Activated CD4-positive, alpha-beta memory T cell treated with anti-CD3 and anti-CD28 coated beads for 36 hours (primary cell): ENCODE results near the gene CUL3. TPM values are rescaled to one million over a fixed set of nuclear protein-coding genes. Genes with fewer than 3 reads are reported as not detected.

Experiments used
- CTCF ChIA-PET: fragments of 350-600 bp; sonication (Branson Sonifier 250); formaldehyde crosslinking; loops from one replicate; lab custom pipeline; 2021; ENCODE audit warnings: antibody characterized with exemption, inconsistent platforms; lab: Charles Lee
- POLR2A ChIA-PET: fragments of 350-600 bp; sonication (Branson Sonifier 250); formaldehyde crosslinking; loops from one replicate; lab custom pipeline; 2021; ENCODE audit warnings: antibody characterized with exemption; lab: Charles Lee
- DNase-seq: peaks from one replicate; pipeline ENCODE4 v3.0.0-alpha.2; 2020
- H3K27ac Mint-ChIP-seq: one replicate; pipeline ENCODE4 v1.8.0; 2021; ENCODE audit warnings: mixed read lengths
- H3K27me3 Mint-ChIP-seq: one replicate; pipeline ENCODE4 v1.8.0; 2021; ENCODE audit warnings: mixed read lengths
- H3K36me3 Mint-ChIP-seq: one replicate; pipeline ENCODE4 v1.8.0; 2021; ENCODE audit warnings: mixed read lengths
- H3K4me1 Mint-ChIP-seq: one replicate; pipeline ENCODE4 v1.8.0; 2021; ENCODE audit warnings: low read depth, mixed read lengths
- H3K4me3 Mint-ChIP-seq: one replicate; pipeline ENCODE4 v1.8.0; 2021; ENCODE audit warnings: mild to moderate bottlenecking, mixed read lengths
- H3K9me3 Mint-ChIP-seq: one replicate; pipeline ENCODE4 v1.8.0; 2021; ENCODE audit warnings: mixed read lengths
- intact Hi-C: fragments of 100-400 bp; cut with micrococcal nuclease; formaldehyde crosslinking; loops from one replicate; pipeline ENCODE4 v1.15.1; 2023
- total RNA-seq, 2 experiments: library from RNA; stranded (reverse); gene quantifications; one replicate each; pipeline ENCODE4 v1.2.3, GENCODE V29; 2021

Gene CUL3
- total RNA-seq, 2 experiments from 2014 or later, result 75.8 to 79.5 TPM

GRCh38 chr2:224579411-224579810 lies 5.8 kb downstream of the CUL3 start:
- ChIA-PET POLR2A (no interaction called here), CTCF (interaction anchor here (0.8 to 1.2 kb wide), 2 partner anchors 586 to 609 kb away, joined by 3 to 4 read pairs; no protein-coding TSS in a partner anchor)
- Mint-ChIP-seq H3K4me1 (peaks cover 84% of the 10 kb centered on the region), H3K9me3 (no peaks in the 10 kb centered on the region), H3K36me3 (peaks cover 21% of the 10 kb centered on the region), H3K4me3 (peak overlapping the region; percentile 11), H3K27ac (no peak overlapping the region), H3K27me3 (no peaks in the 10 kb centered on the region)
- intact Hi-C loops, result loop anchor here (1.0 kb wide), 1 partner anchor 8 kb away; no protein-coding TSS in a partner anchor
- no peak for DNase-seq

- H3K4me3 Mint-ChIP-seq, result no peak overlapping the region
- intact Hi-C loops, result loop anchor here (2.0 kb wide), 1 partner anchor 17 kb away; no protein-coding TSS in a partner anchor
- peaks cover 8% of the 10 kb centered on the region for H3K36me3 Mint-ChIP-seq
- POLR2A ChIA-PET, result no interaction called here
- no peak for DNase-seq
- CTCF ChIA-PET, result no interaction called here
- no peaks in the 10 kb centered on the region for H3K27me3 Mint-ChIP-seq
- peaks cover 87% of the 10 kb centered on the region for H3K4me1 Mint-ChIP-seq
- no peak overlapping the region for H3K27ac Mint-ChIP-seq
- H3K9me3 Mint-ChIP-seq, result no peaks in the 10 kb centered on the region
Observed at GRCh38 chr2:224577541-224577940, 7.6 kb downstream of the CUL3 start.

DNA sequence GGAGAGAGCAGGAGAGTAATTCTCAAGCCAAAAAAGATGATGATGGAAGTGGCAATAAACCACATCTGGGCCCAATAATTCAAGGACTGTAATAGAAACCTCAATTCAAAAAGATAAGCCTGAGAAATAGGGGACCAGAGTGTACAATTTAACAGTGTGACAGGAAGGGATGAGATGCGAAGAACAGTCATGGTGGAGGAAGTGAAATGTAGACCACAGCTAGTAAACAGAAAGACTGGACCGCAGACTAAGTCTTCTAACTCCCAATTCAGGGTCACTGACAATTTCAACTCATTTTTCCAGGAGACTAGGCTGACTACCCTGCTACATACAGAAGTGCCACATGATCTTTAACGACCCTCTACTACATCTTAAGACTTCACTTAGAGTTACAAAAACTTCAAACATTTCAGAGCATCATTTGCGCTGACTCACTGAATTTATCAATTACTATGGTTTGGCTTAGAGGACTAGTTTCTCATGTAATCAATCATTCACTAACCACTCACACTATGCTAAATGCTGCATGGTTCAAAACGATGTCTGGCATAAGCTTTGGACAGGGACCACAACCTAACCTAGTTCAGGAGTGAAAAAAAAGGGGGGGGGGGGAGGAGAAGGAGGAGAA lies 9.0 kb downstream of the CUL3 start:
- POLR2A ChIA-PET, result interaction anchor here (1.2 to 3.1 kb wide), 3 partner anchors 12 to 38 kb away, joined by 3 to 10 read pairs (median 5); no protein-coding TSS in a partner anchor
- no peak overlapping the region for H3K4me3 Mint-ChIP-seq
- peak overlapping the region; percentile 42 for H3K27ac Mint-ChIP-seq
- no peaks in the 10 kb centered on the region for H3K9me3 Mint-ChIP-seq
- no peaks in the 10 kb centered on the region for H3K27me3 Mint-ChIP-seq
- no peak for DNase-seq
- peaks cover 4% of the 10 kb centered on the region for H3K36me3 Mint-ChIP-seq
- CTCF ChIA-PET, result interaction anchor here (1.2 kb wide), 1 partner anchor 15 kb away, joined by 3 read pairs; no protein-coding TSS in a partner anchor
- intact Hi-C loops, result loop anchor here (2.0 kb wide), 1 partner anchor 15 kb away; no protein-coding TSS in a partner anchor
- H3K4me1 Mint-ChIP-seq, result peaks cover 91% of the 10 kb centered on the region

- intact Hi-C loops, result loop anchor here (1.0 kb wide), 1 partner anchor 10 kb away; no protein-coding TSS in a partner anchor
- Mint-ChIP-seq H3K36me3 (peaks cover 2% of the 10 kb centered on the region), H3K27ac (no peak overlapping the region), H3K9me3 (no peaks in the 10 kb centered on the region), H3K4me3 (no peak overlapping the region), H3K27me3 (no peaks in the 10 kb centered on the region), H3K4me1 (peaks cover 90% of the 10 kb centered on the region)
- no peak for DNase-seq
- ChIA-PET CTCF (interaction anchor here (0.9 kb wide), 1 partner anchor 9 kb away, joined by 4 read pairs; no protein-coding TSS in a partner anchor), POLR2A (interaction anchor here (0.6 to 3.1 kb wide), 3 partner anchors 10 to 699 kb away, joined by 3 to 10 read pairs (median 5); no protein-coding TSS in a partner anchor)
Observed at GRCh38 chr2:224574423-224575084, 10.6 kb downstream of the CUL3 start.

- ChIA-PET POLR2A (interaction anchor here (3.1 kb wide), 1 partner anchor 13 kb away, joined by 10 read pairs; no protein-coding TSS in a partner anchor), CTCF (interaction anchor here (0.9 kb wide), 1 partner anchor 10 kb away, joined by 4 read pairs; no protein-coding TSS in a partner anchor)
- Mint-ChIP-seq H3K27ac (no peak overlapping the region), H3K27me3 (no peaks in the 10 kb centered on the region), H3K4me1 (peaks cover 89% of the 10 kb centered on the region), H3K36me3 (peaks cover 2% of the 10 kb centered on the region), H3K9me3 (no peaks in the 10 kb centered on the region), H3K4me3 (no peak overlapping the region)
- intact Hi-C loops, result no loop called here
- DNase-seq, result no peak
Observed at GRCh38 chr2:224573724-224574123, 11.4 kb downstream of the CUL3 start.

DNA sequence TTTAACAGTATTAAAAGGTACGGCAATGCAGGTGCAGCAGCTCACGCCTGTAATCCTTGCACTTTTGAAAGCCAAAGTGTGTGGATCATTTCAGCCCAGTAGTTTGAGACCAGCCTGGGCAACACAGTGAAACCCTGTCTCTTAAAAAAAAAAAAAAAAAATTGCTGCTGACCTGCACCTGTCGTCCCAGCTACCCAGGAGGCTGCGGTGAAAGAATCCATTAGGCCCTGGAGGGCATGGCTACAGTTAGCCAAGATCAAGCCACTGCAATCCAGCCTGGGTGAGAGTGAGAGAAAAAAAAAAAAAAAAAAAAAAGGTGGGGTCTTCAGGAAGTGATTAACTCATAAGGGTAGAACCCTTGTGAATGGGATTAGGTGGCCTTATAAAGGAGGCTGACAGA lies 12.8 kb downstream of the CUL3 start:
- intact Hi-C loops, result no loop called here
- DNase-seq, result no peak
- Mint-ChIP-seq H3K27me3 (no peaks in the 10 kb centered on the region), H3K27ac (no peak overlapping the region), H3K9me3 (peaks cover 5% of the 10 kb centered on the region), H3K36me3 (peaks cover 8% of the 10 kb centered on the region), H3K4me1 (peaks cover 85% of the 10 kb centered on the region), H3K4me3 (no peak overlapping the region)
- POLR2A ChIA-PET, result interaction anchor here (1.1 to 3.2 kb wide), 2 partner anchors 11 to 12 kb away, joined by 5 to 14 read pairs; no protein-coding TSS in a partner anchor
- CTCF ChIA-PET, result interaction anchor here (0.7 to 1.2 kb wide), 2 partner anchors 9 to 11 kb away, joined by 3 read pairs; no protein-coding TSS in a partner anchor

GRCh38 chr2:224570328-224570993 lies 14.7 kb downstream of the CUL3 start:
- CTCF ChIA-PET, result interaction anchor here (1.2 to 1.3 kb wide), 2 partner anchors 9 to 15 kb away, joined by 4 to 6 read pairs; no protein-coding TSS in a partner anchor
- intact Hi-C loops, result loop anchor here (1.0 to 2.0 kb wide), 3 partner anchors 9 to 50 kb away; partner anchors contain the start of gene CUL3
- Mint-ChIP-seq H3K27ac (peak overlapping the region; percentile 40), H3K9me3 (peaks cover 5% of the 10 kb centered on the region), H3K36me3 (peaks cover 18% of the 10 kb centered on the region), H3K27me3 (no peaks in the 10 kb centered on the region), H3K4me1 (peaks cover 85% of the 10 kb centered on the region), H3K4me3 (peak overlapping the region; percentile 10)
- no peak for DNase-seq
- POLR2A ChIA-PET, result interaction anchor here (0.7 to 3.2 kb wide), 5 partner anchors 9 to 50 kb away, joined by 3 to 14 read pairs (median 4); partner anchors contain the start of gene CUL3

GRCh38 chr2:224569654-224570053 lies 15.5 kb downstream of the CUL3 start:
- DNase-seq, result no peak
- POLR2A ChIA-PET, result interaction anchor here (1.1 to 3.2 kb wide), 3 partner anchors 8 to 49 kb away, joined by 4 to 14 read pairs (median 4); no protein-coding TSS in a partner anchor
- no peaks in the 10 kb centered on the region for H3K27me3 Mint-ChIP-seq
- H3K4me1 Mint-ChIP-seq, result peaks cover 85% of the 10 kb centered on the region
- CTCF ChIA-PET, result interaction anchor here (1.1 to 1.3 kb wide), 3 partner anchors 8 to 16 kb away, joined by 3 to 6 read pairs (median 4); no protein-coding TSS in a partner anchor
- intact Hi-C loops, result loop anchor here (1.0 to 2.0 kb wide), 3 partner anchors 8 to 49 kb away; partner anchors contain the start of gene CUL3
- no peak overlapping the region for H3K4me3 Mint-ChIP-seq
- peaks cover 18% of the 10 kb centered on the region for H3K36me3 Mint-ChIP-seq
- H3K9me3 Mint-ChIP-seq, result peaks cover 5% of the 10 kb centered on the region
- no peak overlapping the region for H3K27ac Mint-ChIP-seq

DNA sequence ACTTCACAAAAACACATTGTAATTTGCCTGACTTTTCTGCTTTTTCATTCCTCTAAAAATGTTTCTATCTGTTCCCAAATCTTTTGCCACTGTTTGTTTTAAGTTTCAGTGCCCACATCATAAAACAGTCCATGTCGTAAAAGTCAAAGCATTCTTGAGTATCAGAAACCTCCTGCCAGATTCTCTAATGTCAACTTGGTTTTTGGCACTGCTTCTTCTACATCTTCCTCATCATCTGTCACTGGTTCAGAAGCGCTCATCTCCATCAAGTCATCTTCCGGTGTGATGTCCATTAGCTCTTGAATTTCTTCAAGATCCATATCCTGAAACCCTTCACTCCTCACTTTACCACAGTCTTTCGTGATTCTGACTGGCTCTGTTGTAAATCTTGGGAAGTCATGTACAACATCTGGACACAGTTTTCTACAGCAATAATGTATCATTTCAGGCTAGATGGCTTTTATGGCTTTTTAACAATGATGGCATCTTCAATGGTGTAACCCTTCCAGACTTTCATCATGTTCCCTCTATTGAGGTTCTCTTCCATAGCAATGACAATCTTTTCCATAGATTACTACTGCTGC lies 19.6 kb downstream of the CUL3 start:
- Mint-ChIP-seq H3K9me3 (peaks cover 5% of the 10 kb centered on the region), H3K4me3 (no peak overlapping the region), H3K36me3 (peaks cover 18% of the 10 kb centered on the region), H3K4me1 (peaks cover 71% of the 10 kb centered on the region), H3K27ac (no peak overlapping the region), H3K27me3 (no peaks in the 10 kb centered on the region)
- POLR2A ChIA-PET, result no interaction called here
- CTCF ChIA-PET, result no interaction called here
- no peak for DNase-seq
- intact Hi-C loops, result no loop called here

GRCh38 chr2:224563537-224563936 lies 21.6 kb downstream of the CUL3 start:
- intact Hi-C loops, result loop anchor here (5.0 kb wide), 1 partner anchor 364 kb away; no protein-coding TSS in a partner anchor
- DNase-seq, result no peak
- H3K4me3 Mint-ChIP-seq, result no peak overlapping the region

More at GRCh38 chr2:224563537-224563936, 21.6 kb downstream of the CUL3 start:
- ChIA-PET CTCF (interaction anchor here (1.1 kb wide), 1 partner anchor 83 kb away, joined by 3 read pairs; no protein-coding TSS in a partner anchor), POLR2A (interaction anchor here (3.8 kb wide), 1 partner anchor 21 kb away, joined by 25 read pairs; the partner anchor contains the start of gene CUL3)
- Mint-ChIP-seq H3K9me3 (peaks cover 5% of the 10 kb centered on the region), H3K27ac (no peak overlapping the region), H3K4me1 (peaks cover 57% of the 10 kb centered on the region), H3K27me3 (no peaks in the 10 kb centered on the region), H3K36me3 (peaks cover 20% of the 10 kb centered on the region)
